RWPE2 (cell line): ENCODE results near the gene LILRA6.
A peak's percentile ranks its signal among the peaks of the same experiment; 100 is the strongest.

Experiments used
- ATAC-seq: fragments of 200-7000 bp; cut with Tn5 transposase; 3 replicates; pipeline ENCODE4 v1.9.1; 2021; ENCODE audit warnings: low read depth
- DNase-seq: peaks from one replicate; pipeline ENCODE4 v3.0.0-alpha.2; 2020; ENCODE audit warnings: low spot score
- H3K27ac ChIP-seq: fragments of 450-650 bp; 2 replicates; pipeline ENCODE4 v1.5.1; 2017; ENCODE audit warnings: mild to moderate bottlenecking; ENCODE audit not compliant: poor library complexity, severe bottlenecking
- H3K27me3 ChIP-seq: fragments of 250-450 bp; sonication (Bioruptor Pico); 2 replicates; pipeline ENCODE4 v1.5.1; 2021; ENCODE audit warnings: mild to moderate bottlenecking, moderate library complexity; ENCODE audit not compliant: insufficient read depth, poor library complexity, severe bottlenecking
- H3K36me3 ChIP-seq: fragments of 250-450 bp; sonication (Bioruptor Pico); 2 replicates; pipeline ENCODE4 v1.5.1; 2020; ENCODE audit warnings: low read depth, mild to moderate bottlenecking, moderate library complexity
- H3K4me1 ChIP-seq: fragments of 250-450 bp; sonication (Bioruptor Pico); 2 replicates; pipeline ENCODE4 v1.5.1; 2021; ENCODE audit warnings: mild to moderate bottlenecking, moderate library complexity; ENCODE audit not compliant: insufficient read depth, poor library complexity, severe bottlenecking
- H3K4me3 ChIP-seq: fragments of 250-450 bp; sonication (Bioruptor Pico); 2 replicates; pipeline ENCODE4 v1.5.1; 2021; ENCODE audit warnings: mild to moderate bottlenecking, moderate library complexity; ENCODE audit not compliant: severe bottlenecking
- H3K9me3 ChIP-seq: fragments of 250-450 bp; sonication (Bioruptor Pico); 2 replicates; pipeline ENCODE4 v1.5.1; 2021; ENCODE audit warnings: mild to moderate bottlenecking, moderate library complexity; ENCODE audit not compliant: severe bottlenecking
- CTCF ChIP-seq: fragments of 450-650 bp; IDR thresholded peaks from one replicate; pipeline ENCODE4 v1.5.1; 2017; ENCODE audit warnings: mild to moderate bottlenecking, moderate library complexity; ENCODE audit not compliant: poor library complexity, severe bottlenecking

The LILRA6 gene

GRCh38 chr19:54256250-54257115 lies 13.9 kb upstream of the LILRA6 start:
- H3K36me3 ChIP-seq, result no peaks in the 10 kb centered on the region
- H3K4me1 ChIP-seq, result no peaks in the 10 kb centered on the region
- no peak overlapping the region for H3K27ac ChIP-seq
- no peak for TF ChIP-seq CTCF
- peaks cover 29% of the 10 kb centered on the region for H3K27me3 ChIP-seq
- H3K9me3 ChIP-seq, result no peaks in the 10 kb centered on the region
- no peak for DNase-seq
- no peak for ATAC-seq
- no peak overlapping the region for H3K4me3 ChIP-seq

- no peak for ATAC-seq
- TF ChIP-seq CTCF, result no peak
- H3K27me3 ChIP-seq, result peaks cover 29% of the 10 kb centered on the region
Observed at GRCh38 chr19:54255105-54255775, 12.7 kb upstream of the LILRA6 start.

GRCh38 chr19:54254195-54254906 lies 11.8 kb upstream of the LILRA6 start:
- Histone ChIP-seq H3K9me3 (no peaks in the 10 kb centered on the region), H3K4me1 (no peaks in the 10 kb centered on the region), H3K27me3 (peaks cover 29% of the 10 kb centered on the region), H3K27ac (no peak overlapping the region), H3K36me3 (no peaks in the 10 kb centered on the region), H3K4me3 (no peak overlapping the region)
- ATAC-seq, result peak; percentile 29; the same call in 2 of the 3 replicates
- DNase-seq, result no peak
- no peak for TF ChIP-seq CTCF

More at GRCh38 chr19:54255105-54255775, 12.7 kb upstream of the LILRA6 start:
- no peak overlapping the region for H3K4me3 ChIP-seq
- no peak for DNase-seq
- H3K9me3 ChIP-seq, result no peaks in the 10 kb centered on the region
- H3K4me1 ChIP-seq, result no peaks in the 10 kb centered on the region
- H3K36me3 ChIP-seq, result no peaks in the 10 kb centered on the region
- no peak overlapping the region for H3K27ac ChIP-seq

GRCh38 chr19:54253331-54254194 lies 11.0 kb upstream of the LILRA6 start:
- Histone ChIP-seq H3K4me1 (no peaks in the 10 kb centered on the region), H3K36me3 (no peaks in the 10 kb centered on the region), H3K4me3 (no peak overlapping the region), H3K27me3 (peaks cover 29% of the 10 kb centered on the region), H3K9me3 (no peaks in the 10 kb centered on the region), H3K27ac (no peak overlapping the region)
- no peak for ATAC-seq
- no peak for TF ChIP-seq CTCF
- DNase-seq, result no peak
